Lower lobe of right lung (tissue), 2 donors: ENCODE data around the gene TAS2R7. TPM values are rescaled to one million over a fixed set of nuclear protein-coding genes. Genes with fewer than 3 reads are reported as not detected.
"Not testable (repeated sequence)": the region's sequence is repeated elsewhere in the genome, so short reads cannot be mapped to it uniquely, and the experiment has no call there.

Experiments used
- ATAC-seq, 2 donors: fragments of 200-7000 bp; cut with Tn5 transposase; one replicate each; pipeline ENCODE4 v1.9.1; 2020 to 2022; ENCODE audit warnings: mild to moderate bottlenecking in 2 of 2, moderate library complexity in 2 of 2
- DNase-seq: peaks from one replicate; pipeline ENCODE4 v3.0.0-alpha.2; 2020
- H3K27ac ChIP-seq: fragments of 200-600 bp; one replicate; pipeline ENCODE4 v1.8.0; 2022
- H3K27me3 ChIP-seq: fragments of 200-600 bp; one replicate; pipeline ENCODE4 v1.8.0; 2022; ENCODE audit warnings: low read depth
- H3K36me3 ChIP-seq: fragments of 200-600 bp; one replicate; pipeline ENCODE4 v1.8.0; 2022; ENCODE audit warnings: mild to moderate bottlenecking
- H3K4me1 ChIP-seq: fragments of 200-600 bp; one replicate; pipeline ENCODE4 v1.8.0; 2022
- H3K4me3 ChIP-seq: fragments of 200-600 bp; one replicate; pipeline ENCODE4 v1.8.0; 2022; ENCODE audit warnings: mild to moderate bottlenecking
- H3K9me3 ChIP-seq: fragments of 200-600 bp; one replicate; pipeline ENCODE4 v1.8.0; 2022
- CTCF ChIP-seq: fragments of 200-600 bp; IDR thresholded peaks from one replicate; pipeline ENCODE4 v1.8.0; 2022; ENCODE audit warnings: antibody characterized with exemption, mild to moderate bottlenecking
- intact Hi-C: fragments of 100-400 bp; cut with DNase I; formaldehyde crosslinking; loops from one replicate; pipeline ENCODE4 v1.11.0; 2022
- total RNA-seq: library from RNA; stranded (reverse); fragmentation: NEBNext Ultra II Directional; extraction: Animal tissue kit (Norgen Biotek cat#: 25700); gene quantifications from one replicate; pipeline ENCODE4 v1.2.1, GENCODE V29; 2021
- donor health status: DM: no; HTN: yes; CAD: no; lungs with severe emphysema.

Gene TAS2R7
- total RNA-seq, 1 donor from 2014 or later = not detected

- H3K27me3 ChIP-seq = no peaks in the 10 kb centered on the region
- no peaks in the 10 kb centered on the region for H3K4me1 ChIP-seq
- ATAC-seq (no peak), DNase-seq (no peak)
- no peaks in the 10 kb centered on the region for H3K9me3 ChIP-seq
- intact Hi-C loops = no loop called here
- TF ChIP-seq CTCF = no peak
- H3K36me3 ChIP-seq = no peaks in the 10 kb centered on the region
- no peak within 1 kb of the TSS for H3K27ac ChIP-seq
- H3K4me3 ChIP-seq = no peak within 1 kb of the TSS
Measured at GRCh38 chr12:10810068-10810467, 7.6 kb upstream of the TAS2R7 start, which contains the start of gene TAS2R9. Gene TAS2R9, minus strand, starts transcription at chr12:10810168. Its CDS starts 93 bp downstream, at chr12:10810075.

- Histone ChIP-seq H3K9me3 (no peaks in the 10 kb centered on the region), H3K4me1 (no peaks in the 10 kb centered on the region), H3K27me3 (no peaks in the 10 kb centered on the region), H3K27ac (no peak within 1 kb of the TSS), H3K36me3 (no peaks in the 10 kb centered on the region), H3K4me3 (no peak within 1 kb of the TSS)
- intact Hi-C loops = no loop called here
- TF ChIP-seq CTCF = no peak
- ATAC-seq = no peak
- no peak for DNase-seq
Measured at GRCh38 chr12:10807186-10807585, 4.8 kb upstream of the TAS2R7 start, which contains the start of gene TAS2R8. Gene TAS2R8, minus strand, starts transcription at chr12:10807286. Its CDS starts 306 bp downstream, at chr12:10806980.

GRCh38 chr12:10801741-10802140, 686 bp downstream of the TAS2R7 start:
- intact Hi-C loops = no loop called here
- no peaks in the 10 kb centered on the region for H3K4me1 ChIP-seq
- no peaks in the 10 kb centered on the region for H3K9me3 ChIP-seq
- DNase-seq = no peak
- no peak overlapping the region for H3K27ac ChIP-seq
- no peaks in the 10 kb centered on the region for H3K27me3 ChIP-seq
- no peak for ATAC-seq
- no peaks in the 10 kb centered on the region for H3K36me3 ChIP-seq
- no peak for TF ChIP-seq CTCF
- H3K4me3 ChIP-seq = no peak overlapping the region

GRCh38 chr12:10794222-10794621, 8.2 kb downstream of the TAS2R7 start:
- TF ChIP-seq CTCF = no peak
- ATAC-seq = no peak
- DNase-seq = no peak
- Histone ChIP-seq H3K36me3 (no peaks in the 10 kb centered on the region), H3K4me1 (no peaks in the 10 kb centered on the region), H3K9me3 (no peaks in the 10 kb centered on the region), H3K27me3 (no peaks in the 10 kb centered on the region), H3K27ac (no peak overlapping the region), H3K4me3 (no peak overlapping the region)
- intact Hi-C loops = no loop called here

- H3K9me3 ChIP-seq, H3K36me3 ChIP-seq, ATAC-seq, H3K27ac ChIP-seq, H3K4me1 ChIP-seq, H3K27me3 ChIP-seq, DNase-seq, H3K4me3 ChIP-seq, intact Hi-C loops: not testable (repeated sequence)
Measured at GRCh38 chr12:10791769-10792168, 10.7 kb downstream of the TAS2R7 start.

GRCh38 chr12:10783252-10783651, 19.2 kb downstream of the TAS2R7 start:
- H3K36me3 ChIP-seq = no peaks in the 10 kb centered on the region
- no peaks in the 10 kb centered on the region for H3K4me1 ChIP-seq
- H3K27ac ChIP-seq = no peak overlapping the region
- no peak overlapping the region for H3K4me3 ChIP-seq
- no peak for TF ChIP-seq CTCF
- H3K9me3 ChIP-seq = no peaks in the 10 kb centered on the region
- DNase-seq = no peak
- no peaks in the 10 kb centered on the region for H3K27me3 ChIP-seq
- intact Hi-C loops = no loop called here
- ATAC-seq = no peak
